Thyroid gland (tissue), 4 donors: Measurements from ENCODE around the gene COX6B2. TPM values are rescaled to one million over a fixed set of nuclear protein-coding genes. Genes with fewer than 3 reads are reported as not detected.
A peak's percentile ranks its signal among the peaks of the same experiment; 100 is the strongest.

ENCODE experiments used
- DNase-seq, 2 donors: peaks; one replicate each; pipeline ENCODE4 v3.0.0-alpha.2; 2019
- H3K27ac ChIP-seq, 3 donors: fragments of 200-600 bp; sonication (generic); 1 replicate in 2 of 3; 2 replicates in 1 of 3; pipeline ENCODE4 v1.5.1; 2016 to 2019; ENCODE audit warnings: mild to moderate bottlenecking in 1 of 3, moderate library complexity in 1 of 3
- H3K27me3 ChIP-seq: fragments of 200-600 bp; sonication (generic); one replicate; pipeline ENCODE4 v1.5.1; 2019
- H3K36me3 ChIP-seq, 2 donors: fragments of 200-600 bp; sonication (generic); one replicate each; pipeline ENCODE4 v1.5.1; 2016 to 2019
- H3K4me1 ChIP-seq, 2 donors: fragments of 200-600 bp; sonication (generic); one replicate each; pipeline ENCODE4 v1.5.1; 2017 to 2019
- H3K4me3 ChIP-seq, 3 donors: fragments of 200-600 bp; sonication (generic); replicated peaks in 1 of 3; 1 replicate in 2 of 3; 2 replicates in 1 of 3; pipeline ENCODE4 v1.5.1; 2016; ENCODE audit warnings: mild to moderate bottlenecking in 1 of 3
- H3K9me3 ChIP-seq: fragments of 200-600 bp; sonication (generic); one replicate; pipeline ENCODE4 v1.5.1; 2017
- CTCF ChIP-seq, 6 experiments: fragments of 200-600 bp in 3 of 6; fragments of 450-650 bp in 3 of 6; sonication (generic) in 3 of 6; IDR thresholded peaks; one replicate each; pipeline ENCODE4 v1.5.1; 2016 to 2019; ENCODE audit warnings: antibody characterized with exemption in 6 of 6, mild to moderate bottlenecking in 2 of 6, inconsistent platforms in 1 of 6, moderate library complexity in 1 of 6
- POLR2A ChIP-seq, 2 donors: fragments of 450-650 bp; IDR thresholded peaks; one replicate each; pipeline ENCODE4 v1.6.1; 2017; ENCODE audit warnings: antibody characterized with exemption in 2 of 2, mild to moderate bottlenecking in 2 of 2, moderate library complexity in 1 of 2
- WGBS, 2 donors: methylation state at CpG; one replicate each; pipeline ENCODE4 v1.1.5; 2017; 5-methylcytosine and 5-hydroxymethylcytosine counted together
- intact Hi-C: fragments of 100-400 bp; cut with DNase I; formaldehyde crosslinking; loops from one replicate; pipeline ENCODE4 v1.15.1; 2023
- total RNA-seq, 4 donors: library from RNA; depleted of rRNA; stranded (reverse); fragments of >200 nt; gene quantifications; one replicate each; pipeline ENCODE4 v1.2.3, GENCODE V29; 2016

Gene COX6B2
- total RNA-seq, 4 donors from 2014 or later = 0.94 TPM; not detected in 3

GRCh38 chr19:55368701-55369563 lies 14.4 kb upstream of the COX6B2 start:
- no peak overlapping the region for H3K27ac ChIP-seq
- peaks cover 33% of the 10 kb centered on the region for H3K27me3 ChIP-seq
- TF ChIP-seq CTCF (IDR thresholded peaks at IDR 0.05) = no peak
- TF ChIP-seq POLR2A (IDR thresholded peaks at IDR 0.05) = no peak
- H3K36me3 ChIP-seq = no peaks in the 10 kb centered on the region
- H3K9me3 ChIP-seq = no peaks in the 10 kb centered on the region
- WGBS, 2 donors = 18 to 25% methylated on average over 9 to 16 of the region's 54 CpGs
- peaks cover 0 to 15% of the 10 kb centered on the region in 2 donors for H3K4me1 ChIP-seq
- intact Hi-C loops = no loop called here
- peak overlapping the region in 1 of 3 donors; percentile 9 for H3K4me3 ChIP-seq
- DNase-seq = no peak

- peaks cover 0 to 15% of the 10 kb centered on the region in 2 donors for H3K4me1 ChIP-seq
- H3K9me3 ChIP-seq = no peaks in the 10 kb centered on the region
- intact Hi-C loops = no loop called here
- 85 to 90% methylated on average over 2 to 7 of the region's 16 CpGs for WGBS, 2 donors
- no peak overlapping the region for H3K27ac ChIP-seq
- no peaks in the 10 kb centered on the region for H3K36me3 ChIP-seq
- H3K4me3 ChIP-seq = no peak overlapping the region
- TF ChIP-seq CTCF (IDR thresholded peaks at IDR 0.05) (no peak), POLR2A (IDR thresholded peaks at IDR 0.05) (no peak)
- H3K27me3 ChIP-seq = peaks cover 27% of the 10 kb centered on the region
- DNase-seq = no peak
Observed at GRCh38 chr19:55368106-55368505, 13.6 kb upstream of the COX6B2 start.

- H3K4me1 ChIP-seq = peaks cover 0 to 15% of the 10 kb centered on the region in 2 donors
- H3K36me3 ChIP-seq = no peaks in the 10 kb centered on the region
- no peak for TF ChIP-seq CTCF (IDR thresholded peaks at IDR 0.05)
- TF ChIP-seq POLR2A (IDR thresholded peaks at IDR 0.05) = no peak
- intact Hi-C loops = no loop called here
- no peak overlapping the region for H3K4me3 ChIP-seq
- peaks cover 17% of the 10 kb centered on the region for H3K27me3 ChIP-seq
- H3K9me3 ChIP-seq = no peaks in the 10 kb centered on the region
- 90 to 96% methylated on average over 3 of the region's 3 CpGs for WGBS, 2 donors
- H3K27ac ChIP-seq = no peak overlapping the region
- DNase-seq = no peak
Observed at GRCh38 chr19:55366790-55367189, 12.3 kb upstream of the COX6B2 start.

DNA sequence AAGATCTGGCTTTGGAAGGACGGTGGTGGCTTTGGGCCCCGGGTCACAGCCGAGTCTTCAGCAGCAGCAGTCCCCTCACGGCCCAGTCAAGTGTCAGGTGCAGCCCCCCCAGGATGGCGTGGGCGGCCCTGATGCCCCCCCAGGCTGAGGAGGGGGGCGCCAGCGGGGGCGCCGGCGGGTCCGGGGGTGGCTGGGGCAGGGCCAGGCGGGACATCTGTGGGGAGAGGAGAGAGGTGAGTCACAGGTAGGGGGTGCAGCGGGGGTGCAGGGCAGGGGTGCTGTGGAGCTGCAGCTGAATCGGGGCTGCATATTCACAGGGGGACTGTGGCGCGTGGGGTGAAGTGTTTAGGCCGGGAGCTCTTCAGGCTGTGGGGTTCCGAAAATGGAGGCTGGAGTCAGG lies 11.4 kb upstream of the COX6B2 start:
- Histone ChIP-seq H3K4me3 (no peak overlapping the region), H3K9me3 (no peaks in the 10 kb centered on the region), H3K27ac (no peak overlapping the region), H3K4me1 (peaks cover 0 to 15% of the 10 kb centered on the region in 2 donors), H3K36me3 (no peaks in the 10 kb centered on the region), H3K27me3 (peaks cover 11% of the 10 kb centered on the region)
- no peak for DNase-seq
- TF ChIP-seq CTCF (IDR thresholded peaks at IDR 0.05) = no peak
- no peak for TF ChIP-seq POLR2A (IDR thresholded peaks at IDR 0.05)
- WGBS, 2 donors = 75 to 83% methylated on average over 8 to 12 of the region's 19 CpGs
- intact Hi-C loops = no loop called here

DNA sequence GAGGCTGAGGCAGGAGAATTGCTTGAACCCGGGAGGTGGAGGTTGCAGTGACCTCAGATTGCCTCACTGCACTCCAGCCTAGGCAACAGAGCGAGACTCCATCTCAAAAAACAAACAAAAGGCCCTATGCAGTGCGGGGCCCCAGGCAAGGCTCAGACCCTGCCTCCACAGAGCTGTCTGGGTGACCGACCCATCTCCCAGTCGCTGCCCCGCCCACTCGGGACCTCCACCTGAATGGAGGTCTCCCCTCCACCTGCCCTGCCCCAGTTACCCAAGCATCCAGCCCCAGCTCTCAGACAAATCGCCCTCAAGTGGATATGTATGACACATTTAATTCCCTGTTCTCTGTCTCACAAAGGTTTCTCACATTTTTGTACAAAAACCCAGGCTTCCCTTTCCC lies 10.7 kb upstream of the COX6B2 start:
- Histone ChIP-seq H3K36me3 (no peaks in the 10 kb centered on the region), H3K27me3 (peaks cover 7% of the 10 kb centered on the region), H3K4me3 (no peak overlapping the region), H3K4me1 (peaks cover 0 to 14% of the 10 kb centered on the region in 2 donors), H3K27ac (no peak overlapping the region), H3K9me3 (no peaks in the 10 kb centered on the region)
- 71 to 81% methylated on average over 8 of the region's 8 CpGs for WGBS, 2 donors
- TF ChIP-seq POLR2A (IDR thresholded peaks at IDR 0.05) = no peak
- TF ChIP-seq CTCF (IDR thresholded peaks at IDR 0.05) = no peak
- DNase-seq = no peak
- intact Hi-C loops = no loop called here
